ENCODE data around the gene PRKAR2A. TPM values are rescaled to one million over a fixed set of nuclear protein-coding genes. Genes with fewer than 3 reads are reported as not detected.
A peak's percentile ranks its signal among the peaks of the same experiment; 100 is the strongest.
"Not testable (repeated sequence)": the region's sequence is repeated elsewhere in the genome, so short reads cannot be mapped to it uniquely, and the experiment has no call there.

Gene PRKAR2A
- polyA plus RNA-seq, 1 donor from 2014 or later, result 10.0 TPM

- peak overlapping the region in 1 of 3 donors; percentile 19 for H3K27ac Mint-ChIP-seq
- H3K4me1 Mint-ChIP-seq, result no peaks in the 10 kb centered on the region
- no peak overlapping the region for H3K4me3 Mint-ChIP-seq
- no peaks in the 10 kb centered on the region for H3K27me3 Mint-ChIP-seq
- H3K9me3 Mint-ChIP-seq, result no peaks in the 10 kb centered on the region
- no peaks in the 10 kb centered on the region for H3K36me3 Mint-ChIP-seq
Observed at GRCh38 chr3:48855681-48856447, 8.2 kb upstream of the PRKAR2A start.

- Mint-ChIP-seq H3K9me3 (no peaks in the 10 kb centered on the region), H3K4me3 (no peak overlapping the region)
Observed at GRCh38 chr3:48852151-48852550, 4.5 kb upstream of the PRKAR2A start.

GRCh38 chr3:48851407-48851806, 3.7 kb upstream of the PRKAR2A start:
- peaks cover 8 to 16% (median 13%) of the 10 kb centered on the region in 3 donors for H3K4me1 Mint-ChIP-seq
- H3K27ac Mint-ChIP-seq, result no peak overlapping the region
- no peaks in the 10 kb centered on the region for H3K9me3 Mint-ChIP-seq
- peak overlapping the region in 1 of 4 donors; percentile 60 for H3K4me3 Mint-ChIP-seq
- H3K36me3 Mint-ChIP-seq, result no peaks in the 10 kb centered on the region
- no peaks in the 10 kb centered on the region for H3K27me3 Mint-ChIP-seq

More at GRCh38 chr3:48852151-48852550, 4.5 kb upstream of the PRKAR2A start:
- H3K4me1 Mint-ChIP-seq, result peaks cover 6 to 9% (median 8%) of the 10 kb centered on the region in 3 donors
- H3K27me3 Mint-ChIP-seq, result no peaks in the 10 kb centered on the region
- H3K27ac Mint-ChIP-seq, result no peak overlapping the region
- H3K36me3 Mint-ChIP-seq, result no peaks in the 10 kb centered on the region

GRCh38 chr3:48848816-48849515, 1.3 kb upstream of the PRKAR2A start:
- Mint-ChIP-seq H3K36me3 (no peaks in the 10 kb centered on the region), H3K27me3 (no peaks in the 10 kb centered on the region), H3K27ac (peak overlapping the region; percentile 32 to 97 (median 50)), H3K4me1 (peaks cover 12 to 23% (median 20%) of the 10 kb centered on the region in 3 donors), H3K4me3 (peak overlapping the region in 1 of 4 donors; percentile 93), H3K9me3 (no peaks in the 10 kb centered on the region)

- H3K4me3 Mint-ChIP-seq, result peak overlapping the region; percentile 89 to 99 (median 96)
- H3K4me1 Mint-ChIP-seq, result peaks cover 12 to 23% (median 20%) of the 10 kb centered on the region in 3 donors
- H3K9me3 Mint-ChIP-seq, result no peaks in the 10 kb centered on the region
- H3K27ac Mint-ChIP-seq, result peak overlapping the region; percentile 63 to 97 (median 93)
- H3K36me3 Mint-ChIP-seq, result no peaks in the 10 kb centered on the region
- no peaks in the 10 kb centered on the region for H3K27me3 Mint-ChIP-seq
Observed at GRCh38 chr3:48847053-48847503, 596 bp downstream of the PRKAR2A start.

- Mint-ChIP-seq H3K4me3 (peak overlapping the region; percentile 44 to 93 (median 66)), H3K27me3 (no peaks in the 10 kb centered on the region), H3K36me3 (no peaks in the 10 kb centered on the region), H3K4me1 (peaks cover 12 to 23% (median 21%) of the 10 kb centered on the region in 3 donors), H3K9me3 (no peaks in the 10 kb centered on the region), H3K27ac (peak overlapping the region in 1 of 3 donors; percentile 1)
Observed at GRCh38 chr3:48845170-48845569, 2.5 kb downstream of the PRKAR2A start.

- H3K27ac Mint-ChIP-seq, result peak overlapping the region in 2 of 3 donors; percentile 28 to 39
- no peaks in the 10 kb centered on the region for H3K27me3 Mint-ChIP-seq
- peaks cover 10% of the 10 kb centered on the region for H3K36me3 Mint-ChIP-seq
- no peak overlapping the region for H3K4me3 Mint-ChIP-seq
- no peaks in the 10 kb centered on the region for H3K9me3 Mint-ChIP-seq
- H3K4me1 Mint-ChIP-seq, result peaks cover 9 to 16% (median 12%) of the 10 kb centered on the region in 3 donors
Observed at GRCh38 chr3:48837163-48837562, 10.5 kb downstream of the PRKAR2A start.

- H3K36me3 Mint-ChIP-seq, result peaks cover 10% of the 10 kb centered on the region
- H3K27ac Mint-ChIP-seq, result no peak overlapping the region
- H3K9me3 Mint-ChIP-seq, result no peaks in the 10 kb centered on the region
- H3K4me3 Mint-ChIP-seq, result no peak overlapping the region
- H3K4me1 Mint-ChIP-seq, result peaks cover 9 to 15% (median 12%) of the 10 kb centered on the region in 3 donors
- H3K27me3 Mint-ChIP-seq, result no peaks in the 10 kb centered on the region
Observed at GRCh38 chr3:48835650-48836366, 11.9 kb downstream of the PRKAR2A start.

GRCh38 chr3:48832684-48833083, 15.0 kb downstream of the PRKAR2A start:
- no peaks in the 10 kb centered on the region for H3K9me3 Mint-ChIP-seq
- H3K27ac Mint-ChIP-seq, result no peak overlapping the region
- peaks cover 5 to 9% (median 6%) of the 10 kb centered on the region in 3 donors for H3K4me1 Mint-ChIP-seq
- no peak overlapping the region for H3K4me3 Mint-ChIP-seq
- no peaks in the 10 kb centered on the region for H3K27me3 Mint-ChIP-seq
- peaks cover 10% of the 10 kb centered on the region for H3K36me3 Mint-ChIP-seq

GRCh38 chr3:48830715-48831114, 17.0 kb downstream of the PRKAR2A start:
- H3K27me3 Mint-ChIP-seq, result no peaks in the 10 kb centered on the region
- H3K4me3 Mint-ChIP-seq, result no peak overlapping the region
- peaks cover 6 to 10% (median 9%) of the 10 kb centered on the region in 3 donors for H3K4me1 Mint-ChIP-seq
- H3K27ac Mint-ChIP-seq, result no peak overlapping the region
- no peaks in the 10 kb centered on the region for H3K9me3 Mint-ChIP-seq
- peaks cover 7% of the 10 kb centered on the region for H3K36me3 Mint-ChIP-seq

- H3K9me3 Mint-ChIP-seq, H3K27ac Mint-ChIP-seq, H3K27me3 Mint-ChIP-seq, H3K4me3 Mint-ChIP-seq, H3K36me3 Mint-ChIP-seq: not testable (repeated sequence)
- H3K4me1 Mint-ChIP-seq, result peaks cover 6 to 10% (median 9%) of the 10 kb centered on the region in 3 donors
Observed at GRCh38 chr3:48829525-48829924, 18.1 kb downstream of the PRKAR2A start.

GRCh38 chr3:48827874-48828273, 19.8 kb downstream of the PRKAR2A start:
- H3K36me3 Mint-ChIP-seq, H3K9me3 Mint-ChIP-seq, H3K27me3 Mint-ChIP-seq, H3K27ac Mint-ChIP-seq, H3K4me3 Mint-ChIP-seq: not testable (repeated sequence)
- H3K4me1 Mint-ChIP-seq, result peaks cover 6 to 10% (median 9%) of the 10 kb centered on the region in 3 donors

GRCh38 chr3:48826451-48826850, 21.2 kb downstream of the PRKAR2A start:
- no peaks in the 10 kb centered on the region for H3K9me3 Mint-ChIP-seq
- H3K27me3 Mint-ChIP-seq, result no peaks in the 10 kb centered on the region
- H3K36me3 Mint-ChIP-seq, result no peaks in the 10 kb centered on the region
- peak overlapping the region in 1 of 4 donors; percentile 10 for H3K4me3 Mint-ChIP-seq
- H3K4me1 Mint-ChIP-seq, result peaks cover 6 to 11% (median 9%) of the 10 kb centered on the region in 3 donors
- no peak overlapping the region for H3K27ac Mint-ChIP-seq

GRCh38 chr3:48820612-48821324, 26.9 kb downstream of the PRKAR2A start:
- H3K4me1 Mint-ChIP-seq, result peaks cover 4 to 12% (median 7%) of the 10 kb centered on the region in 3 donors
- no peaks in the 10 kb centered on the region for H3K9me3 Mint-ChIP-seq
- H3K27ac Mint-ChIP-seq, result no peak overlapping the region
- H3K36me3 Mint-ChIP-seq, result no peaks in the 10 kb centered on the region
- no peak overlapping the region for H3K4me3 Mint-ChIP-seq
- H3K27me3 Mint-ChIP-seq, result no peaks in the 10 kb centered on the region
